PC-9 (cell line): ENCODE data around the gene RNF145. TPM values are rescaled to one million over a fixed set of nuclear protein-coding genes. Genes with fewer than 3 reads are reported as not detected.

ENCODE experiments used
- BruUV-seq: library from RNA; stranded (reverse); fragments of 400-500 nt; replicated peaks from 2 replicates; lab custom pipeline; 2021; lab: Mats Ljungman, UMichigan
- CTCF ChIA-PET: fragments of 300-600 bp; sonication (Branson Sonifier 250); formaldehyde crosslinking; loops from one replicate; lab custom pipeline; 2022; ENCODE audit warnings: antibody characterized with exemption; lab: Charles Lee
- POLR2A ChIA-PET: fragments of 300-600 bp; sonication (Branson Sonifier 250); formaldehyde crosslinking; loops from one replicate; lab custom pipeline; 2022; ENCODE audit warnings: antibody characterized with exemption; ENCODE audit not compliant: unreplicated experiment; lab: Charles Lee
- DNase-seq, 2 experiments: peaks; one replicate each; pipeline versions ENCODE4 v3.0.0 to v3.0.0-alpha.2; 2015 to 2022; ENCODE audit warnings: mixed read lengths in 1 of 2
- H2AFZ ChIP-seq: fragments of 200-600 bp; sonication (generic); 2 replicates; pipeline ENCODE4 v1.8.1; 2017; ENCODE audit warnings: antibody characterized with exemption
- H3F3A ChIP-seq: fragments of 200-600 bp; sonication (generic); 2 replicates; pipeline ENCODE4 v1.8.1; 2017; ENCODE audit warnings: antibody characterized with exemption, mild to moderate bottlenecking, low read depth; ENCODE audit not compliant: insufficient read depth
- H3K27ac ChIP-seq: fragments of 200-600 bp; sonication (generic); 2 replicates; pipeline ENCODE4 v1.6.1; 2016; ENCODE audit warnings: mixed run types
- H3K27me3 ChIP-seq: fragments of 200-600 bp; sonication (generic); 2 replicates; pipeline ENCODE4 v1.6.1; 2016; ENCODE audit warnings: low read depth, mixed run types; ENCODE audit not compliant: insufficient read depth
- H3K36me3 ChIP-seq: fragments of 200-600 bp; sonication (generic); 2 replicates; pipeline ENCODE4 v1.6.1; 2016; ENCODE audit warnings: low read depth, mixed run types
- H3K4me1 ChIP-seq: fragments of 200-600 bp; sonication (generic); replicated peaks from 2 replicates; pipeline ENCODE4 v1.6.1; 2016; ENCODE audit warnings: mixed run types; ENCODE audit not compliant: insufficient read depth
- H3K4me2 ChIP-seq: fragments of 200-600 bp; sonication (generic); 2 replicates; pipeline ENCODE4 v1.6.1; 2017; ENCODE audit warnings: mixed run types
- H3K4me3 ChIP-seq: fragments of 200-600 bp; sonication (generic); 2 replicates; pipeline ENCODE4 v1.6.1; 2016; ENCODE audit warnings: mixed run types
- H3K79me2 ChIP-seq: fragments of 200-600 bp; sonication (generic); 2 replicates; pipeline ENCODE4 v1.6.1; 2017; ENCODE audit warnings: low read depth, mixed run types
- H3K9me2 ChIP-seq: fragments of 200-600 bp; sonication (generic); 2 replicates; pipeline ENCODE4 v1.8.1; 2017; ENCODE audit warnings: mild to moderate bottlenecking; ENCODE audit not compliant: insufficient read depth
- H3K9me3 ChIP-seq: fragments of 200-600 bp; sonication (generic); 2 replicates; pipeline ENCODE4 v1.8.1; 2016; ENCODE audit warnings: low read depth; ENCODE audit not compliant: insufficient read depth
- H4K20me1 ChIP-seq: fragments of 200-600 bp; sonication (generic); 2 replicates; pipeline ENCODE4 v1.8.1; 2017; ENCODE audit not compliant: insufficient read depth
- EZH2 ChIP-seq: fragments of 200-600 bp; sonication (generic); IDR thresholded peaks from 2 replicates; pipeline ENCODE4 v1.8.0; 2017; ENCODE audit warnings: antibody characterized with exemption, low read depth
- intact Hi-C: fragments of 100-400 bp; cut with micrococcal nuclease; formaldehyde crosslinking; loops from one replicate; pipeline ENCODE4 v1.10.0; 2022; ENCODE audit not compliant: unreplicated experiment
- total RNA-seq: library from RNA; stranded (reverse); gene quantifications from 2 replicates; pipeline ENCODE4 v1.2.3, GENCODE V29; 2021
- TF ChIP-seq, protein P1 (sequence below): fragments of 200-600 bp; sonication (generic); conservative IDR thresholded peaks from 2 replicates; pipeline ENCODE4 v1.6.1; 2017; ENCODE audit warnings: mixed run types, antibody characterized with exemption, mild to moderate bottlenecking, moderate library complexity

RNF145 gene
- total RNA-seq, 1 experiment from 2014 or later: 54.5 TPM

DNA sequence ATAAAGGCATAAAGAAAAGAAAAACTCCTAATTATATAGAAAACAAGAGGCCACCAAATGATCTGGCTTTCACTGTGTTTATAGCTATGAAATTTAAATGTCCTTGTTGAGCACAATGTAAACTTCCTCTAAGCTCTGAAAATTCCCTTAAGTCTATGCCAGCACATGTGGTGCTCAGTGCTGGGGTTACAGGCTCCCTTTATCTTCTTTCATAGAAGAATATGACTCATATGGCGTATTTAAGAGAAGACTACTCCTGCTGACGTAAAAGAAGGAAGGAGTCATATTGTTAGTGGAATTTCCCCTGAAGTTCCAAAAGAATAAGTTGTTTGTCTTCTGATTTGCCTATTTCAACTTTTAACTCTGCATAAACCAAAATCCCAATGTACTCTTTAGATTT is 30.4 kb downstream of the RNF145 start:
- no peaks in the 10 kb centered on the region for H3K9me2 ChIP-seq
- H4K20me1 ChIP-seq: no peaks in the 10 kb centered on the region
- peak overlapping the region; percentile 38 for H3K27ac ChIP-seq
- H3F3A ChIP-seq: peaks cover 10% of the 10 kb centered on the region; the same call in 1 of the 2 replicates
- peaks cover 37% of the 10 kb centered on the region for H3K4me1 ChIP-seq
- ChIA-PET CTCF (no interaction called here), POLR2A (no interaction called here)
- no peak overlapping the region for H2AFZ ChIP-seq
- H3K27me3 ChIP-seq: no peaks in the 10 kb centered on the region
- 0 out of 2 replicates have a peak, but pooled peaks cover 3% of the 10 kb centered on the region for H3K79me2 ChIP-seq
- intact Hi-C loops: loop anchor here (2.0 to 10.0 kb wide), 3 partner anchors 84 to 738 kb away; partner anchors contain the start of genes ADRA1B and UBLCP1
- H3K9me3 ChIP-seq: no peaks in the 10 kb centered on the region
- TF ChIP-seq EZH2: no peak
- TF ChIP-seq, protein P1, sequence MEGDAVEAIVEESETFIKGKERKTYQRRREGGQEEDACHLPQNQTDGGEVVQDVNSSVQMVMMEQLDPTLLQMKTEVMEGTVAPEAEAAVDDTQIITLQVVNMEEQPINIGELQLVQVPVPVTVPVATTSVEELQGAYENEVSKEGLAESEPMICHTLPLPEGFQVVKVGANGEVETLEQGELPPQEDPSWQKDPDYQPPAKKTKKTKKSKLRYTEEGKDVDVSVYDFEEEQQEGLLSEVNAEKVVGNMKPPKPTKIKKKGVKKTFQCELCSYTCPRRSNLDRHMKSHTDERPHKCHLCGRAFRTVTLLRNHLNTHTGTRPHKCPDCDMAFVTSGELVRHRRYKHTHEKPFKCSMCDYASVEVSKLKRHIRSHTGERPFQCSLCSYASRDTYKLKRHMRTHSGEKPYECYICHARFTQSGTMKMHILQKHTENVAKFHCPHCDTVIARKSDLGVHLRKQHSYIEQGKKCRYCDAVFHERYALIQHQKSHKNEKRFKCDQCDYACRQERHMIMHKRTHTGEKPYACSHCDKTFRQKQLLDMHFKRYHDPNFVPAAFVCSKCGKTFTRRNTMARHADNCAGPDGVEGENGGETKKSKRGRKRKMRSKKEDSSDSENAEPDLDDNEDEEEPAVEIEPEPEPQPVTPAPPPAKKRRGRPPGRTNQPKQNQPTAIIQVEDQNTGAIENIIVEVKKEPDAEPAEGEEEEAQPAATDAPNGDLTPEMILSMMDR: no peak
- BruUV-seq: no TSS peak
- no peak overlapping the region for H3K4me3 ChIP-seq
- H3K36me3 ChIP-seq: peaks cover 41% of the 10 kb centered on the region
- no peak overlapping the region for H3K4me2 ChIP-seq
- peak; percentile 31 to 68 for DNase-seq

DNA sequence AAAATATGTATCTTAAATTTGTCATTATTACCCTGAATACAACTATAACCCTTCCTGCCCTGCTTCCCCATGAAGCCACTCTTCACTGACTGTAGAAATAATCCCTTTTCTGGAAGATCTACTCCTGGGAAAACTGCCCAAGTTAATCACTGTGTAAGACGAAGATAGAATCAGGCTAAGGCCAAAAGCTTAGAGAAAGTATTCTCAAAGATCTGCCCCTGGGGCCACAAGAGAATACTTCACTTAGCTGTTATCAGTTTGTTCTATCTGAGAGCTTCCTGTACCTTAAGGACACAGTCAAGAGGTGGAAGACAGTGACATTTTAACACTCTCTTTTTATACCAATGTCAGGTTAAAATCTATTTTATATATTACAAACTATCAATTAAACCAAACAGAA is 33.8 kb downstream of the RNF145 start:
- POLR2A ChIA-PET: interaction anchor here (0.7 kb wide), 1 partner anchor 752 kb away, joined by 6 read pairs; no protein-coding TSS in a partner anchor
- TF ChIP-seq, protein P1: no peak
- TF ChIP-seq EZH2: no peak
- no TSS peak for BruUV-seq
- H3K9me3 ChIP-seq: no peaks in the 10 kb centered on the region
- no peaks in the 10 kb centered on the region for H4K20me1 ChIP-seq
- H3K27me3 ChIP-seq: no peaks in the 10 kb centered on the region
- DNase-seq: peak; percentile 33 to 43
- H3K9me2 ChIP-seq: no peaks in the 10 kb centered on the region
- H2AFZ ChIP-seq: no peak overlapping the region
- H3K27ac ChIP-seq: 0 out of 2 replicates have a peak overlapping the region, but pooled peaks have one; percentile 36
- H3K4me2 ChIP-seq: no peak overlapping the region
- intact Hi-C loops: loop anchor here (1.0 to 10.0 kb wide), 3 partner anchors 32 to 742 kb away; partner anchors contain the start of gene ADRA1B
- H3K36me3 ChIP-seq: peaks cover 45% of the 10 kb centered on the region
- H3K79me2 ChIP-seq: 0 out of 2 replicates have a peak, but pooled peaks cover 3% of the 10 kb centered on the region
- H3K4me1 ChIP-seq: peaks cover 25% of the 10 kb centered on the region
- CTCF ChIA-PET: no interaction called here
- H3F3A ChIP-seq: peaks cover 10% of the 10 kb centered on the region; the same call in 1 of the 2 replicates
- H3K4me3 ChIP-seq: no peak overlapping the region

DNA sequence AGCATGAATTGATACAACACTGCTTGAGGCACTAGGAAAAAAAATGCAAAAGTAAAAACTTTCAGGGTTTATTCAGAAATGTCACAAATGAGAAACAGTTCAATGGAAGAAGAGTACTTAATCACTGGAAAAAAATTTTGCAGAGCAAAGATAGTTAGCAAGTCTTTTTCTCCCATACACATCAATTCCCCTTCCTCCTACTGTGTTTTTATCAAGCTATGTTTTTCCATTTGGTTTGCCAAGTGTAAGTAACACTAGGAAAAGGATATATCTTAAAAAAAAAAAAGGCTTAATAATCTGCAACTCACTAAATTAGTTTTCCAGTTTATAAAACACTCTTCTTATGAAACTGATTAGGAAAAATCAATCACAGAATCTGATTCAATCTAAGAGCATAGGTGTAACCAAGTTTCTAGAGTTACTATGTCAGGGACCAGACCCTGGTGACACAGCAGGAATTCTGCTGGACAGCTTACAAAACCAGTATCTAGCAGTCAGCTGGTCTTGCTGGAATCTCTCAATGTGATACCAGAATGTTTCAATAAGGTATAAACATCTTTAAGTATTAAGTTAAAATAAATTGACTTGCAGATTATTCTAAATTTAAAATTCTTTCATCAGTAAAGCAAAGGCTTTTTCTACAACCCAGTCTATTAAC is 34.7 kb downstream of the RNF145 start:
- 0 out of 2 replicates have a peak, but pooled peaks cover 3% of the 10 kb centered on the region for H3K79me2 ChIP-seq
- intact Hi-C loops: loop anchor here (1.0 to 10.0 kb wide), 3 partner anchors 33 to 743 kb away; partner anchors contain the start of gene ADRA1B
- TF ChIP-seq, protein P1: no peak
- no peak for TF ChIP-seq EZH2
- ChIA-PET CTCF (interaction anchor here (0.7 kb wide), 2 partner anchors 17 to 82 kb away, joined by 3 read pairs; no protein-coding TSS in a partner anchor), POLR2A (interaction anchor here (0.7 kb wide), 1 partner anchor 112 kb away, joined by 17 read pairs; no protein-coding TSS in a partner anchor)
- H4K20me1 ChIP-seq: no peaks in the 10 kb centered on the region
- H3K4me3 ChIP-seq: no peak overlapping the region
- DNase-seq: peak; percentile 27 to 43
- no peak overlapping the region for H3K4me2 ChIP-seq
- H3F3A ChIP-seq: peaks cover 10% of the 10 kb centered on the region; the same call in 1 of the 2 replicates
- H3K36me3 ChIP-seq: peaks cover 45% of the 10 kb centered on the region
- H2AFZ ChIP-seq: no peak overlapping the region
- H3K9me2 ChIP-seq: no peaks in the 10 kb centered on the region
- H3K27ac ChIP-seq: 0 out of 2 replicates have a peak overlapping the region, but pooled peaks have one; percentile 36
- peaks cover 25% of the 10 kb centered on the region for H3K4me1 ChIP-seq
- H3K27me3 ChIP-seq: no peaks in the 10 kb centered on the region
- no TSS peak for BruUV-seq
- H3K9me3 ChIP-seq: no peaks in the 10 kb centered on the region
